Measurements from ENCODE around the gene ADM5. TPM values are rescaled to one million over a fixed set of nuclear protein-coding genes. Genes with fewer than 3 reads are reported as not detected.
A peak's percentile ranks its signal among the peaks of the same experiment; 100 is the strongest.

The ADM5 gene
- total RNA-seq, 1 experiment from 2014 or later, result 4.7 TPM

DNA sequence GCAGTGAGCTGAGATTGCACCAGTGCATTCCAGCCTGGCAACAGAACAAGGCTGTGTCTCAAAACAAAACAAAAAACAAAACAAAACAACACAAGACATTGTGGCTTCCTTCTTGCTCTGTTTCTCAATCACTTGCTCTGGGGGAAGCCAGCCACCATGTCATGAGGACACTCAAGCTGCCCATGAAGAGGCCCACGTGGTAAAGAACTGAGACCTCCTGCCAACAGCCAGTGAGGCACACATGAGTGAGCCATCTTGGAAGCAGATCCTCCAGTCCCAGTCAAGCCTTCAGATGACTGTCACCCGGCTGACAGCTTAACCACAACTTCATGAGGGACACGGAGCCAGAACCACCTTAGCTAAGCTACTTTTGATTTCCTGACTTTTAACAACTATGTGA is 26.8 kb downstream of the ADM5 start:
- in situ Hi-C loops (cut with HindIII; ENCODE audit: low pct_unique_long_range_greater_than_20kb, low sequenced_read_pairs) (no loop called here), intact Hi-C loops (cut with micrococcal nuclease; ENCODE audit: unreplicated experiment) (no loop called here)
- no TSS peak for BruUV-seq (replicated peaks)
- H3K4me1 ChIP-seq (ENCODE audit: control insufficient read depth, insufficient read depth, low read length), result no peaks in the 10 kb centered on the region; the same call in 1 of the 2 replicates
- no peaks in the 10 kb centered on the region for H3K9me3 ChIP-seq (ENCODE audit: control insufficient read depth, insufficient read depth, low read depth, low read length)
- H3K36me3 ChIP-seq (ENCODE audit: control insufficient read depth, insufficient read depth, low read length), result peaks cover 3% of the 10 kb centered on the region; the same call in 1 of the 2 replicates
- peak overlapping the region; percentile 35; the same call in 1 of the 2 replicates for H3K27ac ChIP-seq (ENCODE audit: low read length)
- H3K4me3 ChIP-seq (ENCODE audit: low read depth in 2 of 2, low read length in 2 of 2), result peak overlapping the region; percentile 34 to 48; a peak in 3 of 4 replicates
- no peak for DNase-seq (ENCODE audit: low read depth, low spot score)
- TF ChIP-seq REST (IDR thresholded peaks at IDR 0.05; ENCODE audit: insufficient read depth in 1 of 2, low read depth in 2 of 2, low read length in 1 of 2) (no peak), TCF7L2 (IDR thresholded peaks at IDR 0.05; ENCODE audit: low read depth, low read length) (no peak), POLR2AphosphoS5 (IDR thresholded peaks at IDR 0.05; ENCODE audit: low read depth, low read length) (no peak), SIN3A (IDR thresholded peaks at IDR 0.05; ENCODE audit: borderline replicate concordance, insufficient read depth, low read depth, low read length) (no peak)
- TF ChIP-seq, protein P1, sequence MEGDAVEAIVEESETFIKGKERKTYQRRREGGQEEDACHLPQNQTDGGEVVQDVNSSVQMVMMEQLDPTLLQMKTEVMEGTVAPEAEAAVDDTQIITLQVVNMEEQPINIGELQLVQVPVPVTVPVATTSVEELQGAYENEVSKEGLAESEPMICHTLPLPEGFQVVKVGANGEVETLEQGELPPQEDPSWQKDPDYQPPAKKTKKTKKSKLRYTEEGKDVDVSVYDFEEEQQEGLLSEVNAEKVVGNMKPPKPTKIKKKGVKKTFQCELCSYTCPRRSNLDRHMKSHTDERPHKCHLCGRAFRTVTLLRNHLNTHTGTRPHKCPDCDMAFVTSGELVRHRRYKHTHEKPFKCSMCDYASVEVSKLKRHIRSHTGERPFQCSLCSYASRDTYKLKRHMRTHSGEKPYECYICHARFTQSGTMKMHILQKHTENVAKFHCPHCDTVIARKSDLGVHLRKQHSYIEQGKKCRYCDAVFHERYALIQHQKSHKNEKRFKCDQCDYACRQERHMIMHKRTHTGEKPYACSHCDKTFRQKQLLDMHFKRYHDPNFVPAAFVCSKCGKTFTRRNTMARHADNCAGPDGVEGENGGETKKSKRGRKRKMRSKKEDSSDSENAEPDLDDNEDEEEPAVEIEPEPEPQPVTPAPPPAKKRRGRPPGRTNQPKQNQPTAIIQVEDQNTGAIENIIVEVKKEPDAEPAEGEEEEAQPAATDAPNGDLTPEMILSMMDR (IDR thresholded peaks at IDR 0.05), result no peak
- CTCF ChIA-PET, result interaction anchor here (0.7 kb wide), 1 partner anchor 40 kb away, joined by 4 read pairs; no protein-coding TSS in a partner anchor
- ATAC-seq, result no peak
- no peaks in the 10 kb centered on the region for H3K27me3 ChIP-seq (ENCODE audit: control insufficient read depth, insufficient read depth, low read length)
- POLR2A ChIA-PET, result interaction anchor here (0.6 to 0.7 kb wide), 2 partner anchors 50 to 70 kb away, joined by 3 to 6 read pairs; no protein-coding TSS in a partner anchor

DNA sequence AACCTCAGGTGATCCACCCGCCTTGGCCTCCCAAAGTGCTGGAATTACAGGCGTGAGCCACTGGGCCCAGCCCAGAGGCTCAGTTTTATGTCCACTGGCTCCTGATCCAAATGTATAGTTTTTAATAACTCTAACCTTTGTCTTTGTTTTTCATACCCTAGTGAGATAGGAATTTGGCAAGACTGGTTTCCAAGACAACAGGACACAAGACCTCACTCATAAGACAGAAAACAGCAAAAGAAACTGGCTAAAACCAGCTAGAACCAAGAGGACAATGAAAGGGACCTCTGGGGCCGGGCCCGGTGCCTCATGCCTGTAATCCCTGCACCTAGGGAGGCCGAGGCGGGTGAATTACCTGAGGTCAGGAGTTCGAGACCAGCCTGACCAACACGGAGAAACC is 29.1 kb downstream of the ADM5 start:
- POLR2A ChIA-PET, result no interaction called here
- intact Hi-C loops (cut with micrococcal nuclease; ENCODE audit: unreplicated experiment), result no loop called here
- H3K27me3 ChIP-seq (ENCODE audit: control insufficient read depth, insufficient read depth, low read length), result no peaks in the 10 kb centered on the region
- in situ Hi-C loops (cut with HindIII; ENCODE audit: low pct_unique_long_range_greater_than_20kb, low sequenced_read_pairs), result no loop called here
- H3K4me1 ChIP-seq (ENCODE audit: control insufficient read depth, insufficient read depth, low read length), result no peaks in the 10 kb centered on the region; the same call in 1 of the 2 replicates
- H3K4me3 ChIP-seq (ENCODE audit: low read depth in 2 of 2, low read length in 2 of 2), result no peak overlapping the region
- no peak for DNase-seq (ENCODE audit: low read depth, low spot score)
- H3K36me3 ChIP-seq (ENCODE audit: control insufficient read depth, insufficient read depth, low read length), result peaks cover 3% of the 10 kb centered on the region; the same call in 1 of the 2 replicates
- CTCF ChIA-PET, result no interaction called here
- TF ChIP-seq, protein P1 (IDR thresholded peaks at IDR 0.05), result no peak
- TF ChIP-seq SIN3A (IDR thresholded peaks at IDR 0.05; ENCODE audit: borderline replicate concordance, insufficient read depth, low read depth, low read length), result no peak
- no peak for TF ChIP-seq POLR2AphosphoS5 (IDR thresholded peaks at IDR 0.05; ENCODE audit: low read depth, low read length)
- no peak for TF ChIP-seq TCF7L2 (IDR thresholded peaks at IDR 0.05; ENCODE audit: low read depth, low read length)
- no peak for TF ChIP-seq REST (IDR thresholded peaks at IDR 0.05; ENCODE audit: insufficient read depth in 1 of 2, low read depth in 2 of 2, low read length in 1 of 2)
- no peaks in the 10 kb centered on the region for H3K9me3 ChIP-seq (ENCODE audit: control insufficient read depth, insufficient read depth, low read depth, low read length)
- no peak for ATAC-seq
- BruUV-seq (replicated peaks), result no TSS peak
- H3K27ac ChIP-seq (ENCODE audit: low read length), result no peak overlapping the region

Measured in Panc1 (cell line).